Endothelial cell (in vitro differentiated cells): ENCODE data around the gene ANKRD33. TPM values are rescaled to one million over a fixed set of nuclear protein-coding genes. Genes with fewer than 3 reads are reported as not detected.
A peak's percentile ranks its signal among the peaks of the same experiment; 100 is the strongest.

Source experiments
- DNase-seq: peaks from one replicate; pipeline ENCODE4 v3.0.0; 2021; ENCODE audit warnings: low spot score
- H3K27ac Mint-ChIP-seq: one replicate; pipeline ENCODE4 v1.8.0; 2021; ENCODE audit warnings: mixed read lengths, inconsistent platforms; ENCODE audit not compliant: unreplicated experiment
- H3K27me3 Mint-ChIP-seq: one replicate; pipeline ENCODE4 v1.8.0; 2021; ENCODE audit warnings: mild to moderate bottlenecking, moderate library complexity, mixed read lengths, inconsistent platforms; ENCODE audit not compliant: unreplicated experiment
- H3K36me3 Mint-ChIP-seq: one replicate; pipeline ENCODE4 v1.8.0; 2021; ENCODE audit warnings: mild to moderate bottlenecking, low read depth, mixed read lengths, inconsistent platforms; ENCODE audit not compliant: unreplicated experiment
- H3K4me1 Mint-ChIP-seq: one replicate; pipeline ENCODE4 v1.8.0; 2021; ENCODE audit warnings: mild to moderate bottlenecking, mixed read lengths, inconsistent platforms; ENCODE audit not compliant: unreplicated experiment
- H3K4me3 Mint-ChIP-seq: one replicate; pipeline ENCODE4 v1.8.0; 2021; ENCODE audit warnings: mild to moderate bottlenecking, mixed read lengths, inconsistent platforms; ENCODE audit not compliant: unreplicated experiment
- H3K9me3 Mint-ChIP-seq: one replicate; pipeline ENCODE4 v1.8.0; 2021; ENCODE audit warnings: mixed read lengths, inconsistent platforms; ENCODE audit not compliant: unreplicated experiment
- CTCF ChIP-seq: fragments of 200-600 bp; sonication (generic); IDR thresholded peaks from one replicate; pipeline ENCODE4 v1.5.0; 2021; ENCODE audit warnings: antibody characterized with exemption; ENCODE audit not compliant: unreplicated experiment
- total RNA-seq: library from RNA; stranded (reverse); fragmentation: NEBNext Ultra II Directional; extraction: Animal tissue kit (Norgen Biotek cat#: 25700); gene quantifications from one replicate; pipeline ENCODE4 v1.2.1, GENCODE V29; 2021; ENCODE audit not compliant: unreplicated experiment

ANKRD33 gene
- total RNA-seq, 1 donor from 2014 or later, result 0.31 TPM

GRCh38 chr12:51886021-51886710 is 1.7 kb upstream of the ANKRD33 start:
- Mint-ChIP-seq H3K4me3 (no peak overlapping the region), H3K4me1 (peaks cover 20% of the 10 kb centered on the region), H3K9me3 (no peaks in the 10 kb centered on the region), H3K27ac (peak overlapping the region; percentile 67), H3K27me3 (peaks cover 1% of the 10 kb centered on the region), H3K36me3 (no peaks in the 10 kb centered on the region)
- TF ChIP-seq CTCF, result no peak
- DNase-seq, result no peak

DNA sequence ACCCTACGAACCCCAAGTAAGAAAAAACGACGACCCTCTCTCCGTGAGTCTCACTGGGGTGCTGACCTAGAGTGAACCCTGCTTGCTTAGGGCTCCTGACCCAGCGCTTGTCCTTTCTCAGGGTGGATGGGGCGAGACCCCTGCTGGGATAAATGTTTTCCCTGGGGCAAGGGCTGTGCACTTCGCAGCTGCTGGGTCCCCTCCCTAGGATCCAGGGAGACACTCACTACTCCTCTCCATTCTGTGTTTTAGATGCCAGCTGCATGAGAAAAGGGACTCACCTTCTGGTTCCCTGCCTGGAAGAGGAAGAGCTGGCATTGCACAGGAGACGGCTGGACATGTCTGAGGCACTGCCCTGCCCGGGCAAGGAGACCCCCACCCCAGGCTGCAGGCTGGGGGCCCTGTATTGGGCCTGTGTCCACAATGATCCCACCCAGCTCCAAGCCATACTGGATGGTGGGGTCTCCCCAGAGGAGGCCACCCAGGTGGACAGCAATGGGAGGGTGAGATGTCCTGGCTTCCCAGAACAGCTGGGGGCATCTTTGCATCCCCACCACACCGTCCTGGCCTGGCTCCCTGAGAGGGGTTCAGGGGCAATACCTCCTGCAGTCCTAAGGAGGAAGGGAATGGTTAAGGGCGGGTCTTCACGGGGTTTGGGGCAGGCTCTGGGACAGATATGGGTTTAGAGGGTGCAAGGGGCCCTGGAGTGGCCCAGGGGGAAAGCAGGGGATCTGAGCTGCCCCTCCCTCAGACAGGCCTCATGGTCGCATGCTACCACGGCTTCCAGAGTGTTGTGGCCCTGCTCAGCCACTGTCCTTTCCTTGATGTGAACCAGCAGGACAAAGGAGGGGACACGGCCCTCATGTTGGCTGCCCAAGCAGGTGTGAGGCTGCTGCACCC is 663 bp downstream of the ANKRD33 start:
- Mint-ChIP-seq H3K27ac (no peak overlapping the region), H3K36me3 (no peaks in the 10 kb centered on the region), H3K4me1 (peaks cover 20% of the 10 kb centered on the region), H3K9me3 (no peaks in the 10 kb centered on the region), H3K27me3 (peaks cover 1% of the 10 kb centered on the region), H3K4me3 (no peak overlapping the region)
- DNase-seq, result no peak
- no peak for TF ChIP-seq CTCF

- Mint-ChIP-seq H3K27ac (no peak overlapping the region), H3K9me3 (no peaks in the 10 kb centered on the region), H3K27me3 (peaks cover 1% of the 10 kb centered on the region), H3K4me1 (peaks cover 15% of the 10 kb centered on the region), H3K36me3 (no peaks in the 10 kb centered on the region), H3K4me3 (no peak overlapping the region)
- no peak for DNase-seq
- peak; percentile 15 for TF ChIP-seq CTCF
Measured at GRCh38 chr12:51889216-51890132, 1.6 kb downstream of the ANKRD33 start.

DNA sequence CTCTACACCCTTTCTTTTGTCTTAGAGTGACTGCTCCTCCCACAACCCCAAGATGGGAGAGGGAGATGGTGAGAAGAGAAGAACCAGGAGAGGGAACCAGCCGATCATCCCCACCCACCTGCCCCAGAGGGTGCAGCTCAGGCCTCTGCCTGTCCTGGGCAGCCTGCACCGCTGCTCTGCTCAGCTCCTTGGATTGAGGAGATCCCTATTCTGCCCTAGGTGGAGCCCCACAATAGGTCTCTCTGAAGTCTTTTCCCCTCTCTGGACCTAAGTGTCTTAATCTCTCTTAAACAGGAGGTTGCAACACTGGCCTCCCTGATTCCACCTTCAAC is 2.2 kb downstream of the ANKRD33 start:
- no peak for TF ChIP-seq CTCF
- Mint-ChIP-seq H3K9me3 (no peaks in the 10 kb centered on the region), H3K4me1 (peaks cover 14% of the 10 kb centered on the region), H3K36me3 (no peaks in the 10 kb centered on the region), H3K4me3 (no peak overlapping the region), H3K27ac (no peak overlapping the region), H3K27me3 (no peaks in the 10 kb centered on the region)
- no peak for DNase-seq
